Nephron (organoid): ENCODE data around the gene FAM114A1.

Experiments
- H3K27ac Mint-ChIP-seq, 3 experiments: 2 replicates each; pipeline ENCODE4 v1.8.0; 2020; ENCODE audit warnings: mixed read lengths in 3 of 3, mild to moderate bottlenecking in 2 of 3, moderate library complexity in 1 of 3
- H3K27me3 Mint-ChIP-seq: 2 replicates; pipeline ENCODE4 v1.8.0; 2021; ENCODE audit warnings: low read depth, mild to moderate bottlenecking, moderate library complexity, mixed read lengths
- H3K36me3 Mint-ChIP-seq: 2 replicates; pipeline ENCODE4 v1.8.0; 2020; ENCODE audit warnings: low read depth, mixed read lengths
- H3K4me1 Mint-ChIP-seq: 2 replicates; pipeline ENCODE4 v1.8.0; 2020; ENCODE audit warnings: mixed read lengths
- H3K4me3 Mint-ChIP-seq, 3 experiments: 2 replicates each; pipeline ENCODE4 v1.8.0; 2020; ENCODE audit warnings: mild to moderate bottlenecking in 3 of 3, mixed read lengths in 3 of 3, moderate library complexity in 2 of 3
- H3K9me3 Mint-ChIP-seq: 2 replicates; pipeline ENCODE4 v1.8.0; 2020; ENCODE audit warnings: mixed read lengths
- CTCF ChIP-seq, 3 experiments: fragments of 200-600 bp; sonication (generic); IDR thresholded peaks; one replicate each; pipeline ENCODE4 v1.5.0; 2021; ENCODE audit warnings: antibody characterized with exemption in 3 of 3; ENCODE audit not compliant: unreplicated experiment in 3 of 3

The FAM114A1 gene

GRCh38 chr4:38867478-38868058 lies at the start of gene FAM114A1:
TSS of gene FAM114A1 (plus strand) at chr4:38867806. CDS start at chr4:38878079, 10,273 bp downstream.
- no peaks in the 10 kb centered on the region for H3K9me3 Mint-ChIP-seq
- H3K4me3 Mint-ChIP-seq: peak within 1 kb of the TSS; percentile 83 to 96 (median 93)
- peak within 1 kb of the TSS; percentile 89 to 97 (median 96) for H3K27ac Mint-ChIP-seq
- H3K4me1 Mint-ChIP-seq: peaks cover 29% of the 10 kb centered on the region
- peaks cover 7% of the 10 kb centered on the region for H3K36me3 Mint-ChIP-seq
- H3K27me3 Mint-ChIP-seq: no peaks in the 10 kb centered on the region
- no peak for TF ChIP-seq CTCF (IDR thresholded peaks at IDR 0.05; ENCODE audit: unreplicated experiment in 3 of 3)

DNA sequence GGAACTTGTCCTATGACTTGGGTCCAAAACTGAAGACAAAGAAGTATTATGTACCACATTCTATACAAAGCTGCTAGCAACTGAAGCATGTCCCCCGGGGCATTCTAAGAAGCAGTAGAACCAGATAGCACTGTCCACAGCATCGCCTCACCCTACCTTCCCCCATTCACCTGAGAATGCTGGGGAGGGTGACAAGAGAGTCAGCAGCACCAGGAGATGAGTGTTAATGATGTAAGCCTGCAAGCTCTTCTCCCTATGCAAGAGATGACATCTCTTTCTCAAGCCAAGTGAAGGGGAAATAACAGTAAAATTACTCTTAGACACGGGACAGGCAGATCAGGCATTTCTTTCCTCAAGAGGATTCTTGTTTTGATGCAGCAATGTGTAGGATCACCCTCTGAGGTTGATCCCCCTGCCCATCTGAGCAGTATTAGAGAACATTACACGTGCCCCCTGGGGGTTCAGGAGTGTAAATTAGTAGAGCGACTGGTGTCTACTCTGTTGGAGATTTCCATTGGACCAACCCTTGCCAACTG lies 49.1 kb upstream of the FAM114A1 start:
- Mint-ChIP-seq H3K27ac (no peak overlapping the region), H3K4me1 (no peaks in the 10 kb centered on the region), H3K27me3 (no peaks in the 10 kb centered on the region), H3K4me3 (no peak overlapping the region), H3K36me3 (no peaks in the 10 kb centered on the region), H3K9me3 (peaks cover 9% of the 10 kb centered on the region)
- no peak for TF ChIP-seq CTCF (IDR thresholded peaks at IDR 0.05; ENCODE audit: unreplicated experiment in 3 of 3)

GRCh38 chr4:38819569-38819968 lies 48.0 kb upstream of the FAM114A1 start:
- H3K27ac Mint-ChIP-seq: no peak overlapping the region
- H3K9me3 Mint-ChIP-seq: peaks cover 9% of the 10 kb centered on the region
- TF ChIP-seq CTCF (IDR thresholded peaks at IDR 0.05; ENCODE audit: unreplicated experiment in 3 of 3): no peak
- H3K4me1 Mint-ChIP-seq: no peaks in the 10 kb centered on the region
- H3K27me3 Mint-ChIP-seq: no peaks in the 10 kb centered on the region
- H3K4me3 Mint-ChIP-seq: no peak overlapping the region
- H3K36me3 Mint-ChIP-seq: no peaks in the 10 kb centered on the region

- Mint-ChIP-seq H3K4me1 (no peaks in the 10 kb centered on the region), H3K27ac (no peak overlapping the region), H3K36me3 (no peaks in the 10 kb centered on the region), H3K9me3 (peaks cover 9% of the 10 kb centered on the region), H3K4me3 (no peak overlapping the region), H3K27me3 (no peaks in the 10 kb centered on the region)
- no peak for TF ChIP-seq CTCF (IDR thresholded peaks at IDR 0.05; ENCODE audit: unreplicated experiment in 3 of 3)
These were observed 47.1 kb upstream of the FAM114A1 start for GRCh38 chr4:38820329-38821061.

DNA sequence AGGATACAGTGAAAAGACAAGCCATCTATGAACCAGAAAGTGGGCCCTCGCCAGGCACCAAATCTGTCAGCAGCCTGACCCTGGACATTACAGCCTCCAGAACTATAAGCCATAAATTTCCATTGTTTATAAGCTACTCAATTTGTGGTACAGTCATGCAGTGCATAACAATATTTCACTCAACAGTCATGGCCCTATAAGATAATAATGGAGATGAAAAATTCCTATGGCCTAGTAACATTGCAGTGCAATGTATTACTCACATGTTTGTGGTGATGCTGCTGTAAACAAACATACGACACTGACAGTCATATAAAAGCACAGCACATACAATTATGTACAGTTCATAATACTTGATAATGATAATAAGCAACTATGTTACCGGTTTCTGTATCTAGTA lies 45.9 kb upstream of the FAM114A1 start:
- Mint-ChIP-seq H3K9me3 (peaks cover 9% of the 10 kb centered on the region), H3K36me3 (no peaks in the 10 kb centered on the region), H3K27ac (no peak overlapping the region), H3K27me3 (no peaks in the 10 kb centered on the region), H3K4me3 (no peak overlapping the region), H3K4me1 (no peaks in the 10 kb centered on the region)
- no peak for TF ChIP-seq CTCF (IDR thresholded peaks at IDR 0.05; ENCODE audit: unreplicated experiment in 3 of 3)
